A549 treated with AZD9567 at 1 μM for 4 hours (cell line): ENCODE data around the gene SEMA6A. TPM values are rescaled to one million over a fixed set of nuclear protein-coding genes. Genes with fewer than 3 reads are reported as not detected.

ENCODE experiments used
- total RNA-seq: library from RNA; stranded (reverse); fragments of 200-300 nt; extraction: Qiagen RNA extraction; gene quantifications from 5 replicates; pipeline ENCODE4 v1.2.3, GENCODE V29; 2022; ENCODE audit not compliant: insufficient read depth

SEMA6A gene, protein sequence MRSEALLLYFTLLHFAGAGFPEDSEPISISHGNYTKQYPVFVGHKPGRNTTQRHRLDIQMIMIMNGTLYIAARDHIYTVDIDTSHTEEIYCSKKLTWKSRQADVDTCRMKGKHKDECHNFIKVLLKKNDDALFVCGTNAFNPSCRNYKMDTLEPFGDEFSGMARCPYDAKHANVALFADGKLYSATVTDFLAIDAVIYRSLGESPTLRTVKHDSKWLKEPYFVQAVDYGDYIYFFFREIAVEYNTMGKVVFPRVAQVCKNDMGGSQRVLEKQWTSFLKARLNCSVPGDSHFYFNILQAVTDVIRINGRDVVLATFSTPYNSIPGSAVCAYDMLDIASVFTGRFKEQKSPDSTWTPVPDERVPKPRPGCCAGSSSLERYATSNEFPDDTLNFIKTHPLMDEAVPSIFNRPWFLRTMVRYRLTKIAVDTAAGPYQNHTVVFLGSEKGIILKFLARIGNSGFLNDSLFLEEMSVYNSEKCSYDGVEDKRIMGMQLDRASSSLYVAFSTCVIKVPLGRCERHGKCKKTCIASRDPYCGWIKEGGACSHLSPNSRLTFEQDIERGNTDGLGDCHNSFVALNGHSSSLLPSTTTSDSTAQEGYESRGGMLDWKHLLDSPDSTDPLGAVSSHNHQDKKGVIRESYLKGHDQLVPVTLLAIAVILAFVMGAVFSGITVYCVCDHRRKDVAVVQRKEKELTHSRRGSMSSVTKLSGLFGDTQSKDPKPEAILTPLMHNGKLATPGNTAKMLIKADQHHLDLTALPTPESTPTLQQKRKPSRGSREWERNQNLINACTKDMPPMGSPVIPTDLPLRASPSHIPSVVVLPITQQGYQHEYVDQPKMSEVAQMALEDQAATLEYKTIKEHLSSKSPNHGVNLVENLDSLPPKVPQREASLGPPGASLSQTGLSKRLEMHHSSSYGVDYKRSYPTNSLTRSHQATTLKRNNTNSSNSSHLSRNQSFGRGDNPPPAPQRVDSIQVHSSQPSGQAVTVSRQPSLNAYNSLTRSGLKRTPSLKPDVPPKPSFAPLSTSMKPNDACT
- 0.08 to 3.3 TPM (median 0.19 TPM) in 5 replicates for total RNA-seq

DNA sequence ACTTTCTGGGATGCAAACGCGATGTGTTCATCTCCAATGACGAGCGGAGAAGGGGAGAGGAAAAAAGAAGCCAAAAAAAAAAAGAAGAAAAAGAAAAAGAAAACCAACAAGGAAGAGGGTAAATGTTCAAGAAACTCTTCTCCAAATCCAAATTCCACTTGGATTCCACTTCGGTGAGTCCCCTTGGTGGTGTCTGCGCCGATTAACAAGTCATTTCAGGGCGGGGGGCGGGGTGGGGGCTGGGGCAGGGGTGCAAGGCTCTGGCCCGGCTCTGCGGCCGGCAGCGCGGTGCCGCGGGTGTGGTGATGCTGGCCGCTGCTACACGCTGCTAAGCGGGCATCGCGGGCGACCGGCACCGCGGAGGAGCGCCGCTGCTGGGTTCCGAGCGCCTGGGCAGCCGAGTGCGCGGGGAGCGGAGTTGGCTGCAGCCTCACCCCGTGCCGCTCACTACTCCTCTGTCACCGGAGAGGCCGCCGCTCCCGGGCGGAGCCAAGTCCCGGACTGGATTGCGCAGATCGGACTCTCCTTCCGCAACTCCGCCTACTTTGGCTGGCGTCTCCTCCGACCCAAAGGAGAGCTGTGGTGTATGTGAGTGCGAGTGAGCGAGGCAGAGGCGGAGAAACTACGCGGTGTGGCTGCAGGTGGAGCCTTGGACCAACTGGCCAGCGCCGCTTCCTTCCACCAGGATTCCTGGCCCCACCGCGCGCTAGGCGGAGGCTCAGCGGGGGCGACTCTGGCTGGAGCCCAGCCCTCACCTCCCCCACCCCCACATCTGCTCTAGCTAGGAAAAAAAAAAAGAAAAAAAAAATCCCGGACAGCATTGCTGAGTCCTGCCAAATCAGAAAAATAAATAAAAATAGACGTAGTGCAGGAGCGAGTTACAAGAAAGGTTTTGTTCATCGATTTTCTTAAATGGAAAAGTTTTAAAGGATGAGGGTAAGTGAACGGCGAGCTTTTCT lies at the start of gene SEMA6A:
Gene SEMA6A (minus strand): TSS at position 457 of the 959 bp plus-strand sequence. CDS start 69,879 bp downstream, outside the sequence.

